Measurements from ENCODE around the gene HS1BP3.

DNA sequence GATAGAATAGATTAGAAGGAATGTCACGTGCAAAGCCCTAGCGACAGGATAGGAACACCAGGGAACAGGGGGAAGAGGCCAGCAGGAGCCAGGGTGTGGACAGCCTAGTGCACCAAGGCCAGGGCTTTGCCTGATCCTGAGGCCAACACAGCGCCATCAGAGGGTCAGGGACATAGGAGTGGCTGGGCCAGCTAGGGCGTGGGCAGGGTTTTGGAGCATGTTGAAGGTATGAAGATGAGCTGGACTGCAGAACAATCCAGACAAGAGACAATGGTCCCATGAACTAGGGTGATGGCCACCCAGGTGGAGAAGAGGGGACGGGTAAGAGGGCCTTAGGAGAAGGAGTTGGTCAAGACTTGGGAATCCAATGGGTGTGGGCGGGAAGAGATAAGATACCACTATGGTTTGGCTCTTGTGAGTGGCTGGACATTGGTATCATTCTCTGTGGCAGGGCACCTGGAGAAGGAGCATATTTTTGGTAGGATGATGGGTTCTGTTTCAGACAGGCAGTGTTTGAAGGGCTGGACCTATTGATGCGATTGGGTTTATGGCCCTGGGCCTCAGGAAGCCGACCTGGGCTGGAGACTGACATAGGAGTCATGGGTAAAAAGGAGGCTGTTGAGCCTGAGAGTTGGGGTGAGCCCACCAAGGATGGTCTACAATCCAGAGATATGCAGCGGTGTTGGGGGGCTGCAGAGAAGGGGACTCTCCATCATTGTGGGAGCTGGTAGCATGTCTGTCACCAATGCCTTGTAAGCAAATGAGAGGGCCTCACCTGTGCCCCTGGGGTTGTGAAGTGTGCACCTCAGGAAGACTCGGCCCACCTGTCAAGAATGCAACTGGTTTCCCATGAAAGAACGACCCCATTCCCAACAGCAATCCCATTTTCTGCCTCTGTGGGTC, 2.0 kb upstream of the HS1BP3 start:
- TF ChIP-seq, protein P1, sequence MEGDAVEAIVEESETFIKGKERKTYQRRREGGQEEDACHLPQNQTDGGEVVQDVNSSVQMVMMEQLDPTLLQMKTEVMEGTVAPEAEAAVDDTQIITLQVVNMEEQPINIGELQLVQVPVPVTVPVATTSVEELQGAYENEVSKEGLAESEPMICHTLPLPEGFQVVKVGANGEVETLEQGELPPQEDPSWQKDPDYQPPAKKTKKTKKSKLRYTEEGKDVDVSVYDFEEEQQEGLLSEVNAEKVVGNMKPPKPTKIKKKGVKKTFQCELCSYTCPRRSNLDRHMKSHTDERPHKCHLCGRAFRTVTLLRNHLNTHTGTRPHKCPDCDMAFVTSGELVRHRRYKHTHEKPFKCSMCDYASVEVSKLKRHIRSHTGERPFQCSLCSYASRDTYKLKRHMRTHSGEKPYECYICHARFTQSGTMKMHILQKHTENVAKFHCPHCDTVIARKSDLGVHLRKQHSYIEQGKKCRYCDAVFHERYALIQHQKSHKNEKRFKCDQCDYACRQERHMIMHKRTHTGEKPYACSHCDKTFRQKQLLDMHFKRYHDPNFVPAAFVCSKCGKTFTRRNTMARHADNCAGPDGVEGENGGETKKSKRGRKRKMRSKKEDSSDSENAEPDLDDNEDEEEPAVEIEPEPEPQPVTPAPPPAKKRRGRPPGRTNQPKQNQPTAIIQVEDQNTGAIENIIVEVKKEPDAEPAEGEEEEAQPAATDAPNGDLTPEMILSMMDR (conservative IDR thresholded peaks at IDR 0.05; ENCODE audit: low read depth, low read length), result no peak
- TF ChIP-seq EZH2phosphoT487 (IDR thresholded peaks at IDR 0.05; ENCODE audit: borderline replicate concordance, low read length), result no peak

Data from PC-3 (cell line).